HG02642 (cell line): ENCODE measurements around the gene BRINP3.
A peak's percentile ranks its signal among the peaks of the same experiment; 100 is the strongest.

Experiments
- ATAC-seq: cut with Tn5 transposase; IDR thresholded peaks from one replicate; pipeline ENCODE4 v1.9.1; 2021; ENCODE audit warnings: mild to moderate bottlenecking; ENCODE audit not compliant: unreplicated experiment, poor library complexity

BRINP3 gene

GRCh38 chr1:190455631-190456030, 22.0 kb downstream of the BRINP3 start:
- ATAC-seq = no peak

GRCh38 chr1:190453550-190453949, 24.1 kb downstream of the BRINP3 start:
- no peak for ATAC-seq

- ATAC-seq = no peak
These were observed 25.3 kb downstream of the BRINP3 start for GRCh38 chr1:190452272-190452848.

DNA sequence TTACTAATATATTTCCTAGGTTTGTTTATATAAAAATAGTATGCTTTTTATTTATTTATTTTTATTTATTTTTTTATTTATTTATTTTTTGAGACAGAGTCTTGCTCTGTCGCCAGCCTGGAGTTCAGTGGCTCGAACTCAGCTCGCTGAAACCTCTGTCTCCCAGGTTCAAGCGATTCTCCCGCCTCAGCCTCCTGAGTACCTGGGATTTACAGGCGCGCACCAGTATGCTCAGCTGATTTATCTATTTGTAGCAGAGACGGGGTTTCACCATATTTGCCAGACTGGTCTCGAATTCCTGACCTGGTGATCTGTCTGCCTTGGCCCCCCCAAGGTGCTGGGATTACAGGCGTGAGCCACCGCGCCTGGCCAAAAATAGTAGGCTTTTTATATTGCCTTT, 33.2 kb downstream of the BRINP3 start:
- no peak for ATAC-seq

DNA sequence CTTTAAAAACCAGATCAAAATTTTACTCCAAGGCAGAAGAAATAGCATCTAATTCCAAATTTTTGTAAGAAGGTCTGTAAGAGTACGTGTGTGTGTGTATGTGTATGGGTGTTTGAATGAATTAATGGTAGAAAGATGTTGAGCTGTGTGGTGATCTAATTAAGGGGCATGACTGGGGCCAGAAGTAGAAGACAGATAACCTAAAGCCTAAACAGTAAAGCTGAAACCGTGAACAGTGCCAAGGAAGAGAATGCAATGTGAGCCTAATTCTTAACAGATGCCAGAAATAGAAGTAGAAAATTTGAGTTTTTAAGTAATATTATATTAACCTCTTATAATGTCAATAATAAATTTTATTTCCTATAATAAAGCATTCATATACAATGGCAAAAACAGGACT, 38.2 kb downstream of the BRINP3 start:
- no peak for ATAC-seq

GRCh38 chr1:190436615-190437014, 41.0 kb downstream of the BRINP3 start:
- ATAC-seq = no peak

GRCh38 chr1:190429932-190430331, 47.7 kb downstream of the BRINP3 start:
- no peak for ATAC-seq

DNA sequence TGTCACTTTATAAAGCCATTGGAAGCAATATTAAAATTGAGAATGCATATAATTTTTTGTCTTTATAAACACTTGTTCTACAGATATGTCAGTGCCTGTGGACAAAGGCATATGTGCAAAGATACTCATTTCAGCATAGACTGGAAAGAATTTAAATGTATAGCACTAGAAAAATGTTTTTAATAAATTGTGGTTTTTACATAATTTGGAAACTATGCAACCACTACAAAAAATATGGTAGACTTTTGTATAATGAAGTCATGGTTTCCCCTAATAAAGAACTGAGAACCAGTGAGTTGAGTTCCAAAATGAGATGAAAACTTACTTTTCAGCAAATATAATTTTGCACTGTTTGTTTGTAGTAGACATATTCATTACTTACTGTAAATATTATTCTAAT, 48.5 kb downstream of the BRINP3 start:
- ATAC-seq = no peak

- ATAC-seq = no peak
These were observed 61.4 kb downstream of the BRINP3 start for GRCh38 chr1:190416239-190416638.

GRCh38 chr1:190413142-190413541, 64.5 kb downstream of the BRINP3 start:
- ATAC-seq = no peak

DNA sequence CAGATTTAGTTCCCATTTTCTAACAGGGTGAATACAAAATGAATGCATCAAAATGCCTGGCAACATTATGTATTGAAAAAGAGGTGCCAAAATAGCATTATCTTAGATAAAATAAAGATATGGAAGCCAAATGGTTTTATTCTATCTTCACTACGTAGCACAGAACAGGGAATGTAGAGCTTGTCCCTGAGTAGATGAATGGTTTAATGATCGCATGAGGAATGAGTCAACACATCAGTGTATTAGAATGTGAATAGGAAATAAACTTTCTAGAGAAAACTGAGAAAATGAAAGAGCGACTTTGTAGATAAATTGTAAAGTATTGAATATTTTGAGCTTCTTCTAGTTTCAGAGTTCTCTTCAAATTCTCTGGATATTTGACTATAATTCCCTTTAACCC, 74.3 kb downstream of the BRINP3 start:
- ATAC-seq = no peak

DNA sequence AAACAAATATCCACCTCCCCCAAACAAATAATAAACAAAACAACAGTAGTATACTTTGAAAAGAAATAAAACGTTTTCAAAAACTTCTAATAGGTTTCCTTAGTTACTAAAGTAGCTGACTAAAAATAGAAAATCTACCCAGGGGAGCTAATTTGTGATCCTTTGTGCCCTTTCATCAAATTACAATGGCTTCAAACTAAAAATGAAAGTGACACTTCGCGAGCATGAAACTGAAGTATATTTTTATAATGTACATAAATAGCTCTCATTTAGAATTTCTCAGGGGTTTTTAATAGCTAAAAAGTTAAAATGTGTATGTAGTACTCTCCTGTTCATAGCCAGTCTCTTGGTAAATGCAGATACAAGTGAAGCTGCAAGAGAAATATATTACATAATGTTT, 78.4 kb downstream of the BRINP3 start:
- no peak for ATAC-seq

GRCh38 chr1:190391582-190391981, 86.1 kb downstream of the BRINP3 start:
- no peak for ATAC-seq

DNA sequence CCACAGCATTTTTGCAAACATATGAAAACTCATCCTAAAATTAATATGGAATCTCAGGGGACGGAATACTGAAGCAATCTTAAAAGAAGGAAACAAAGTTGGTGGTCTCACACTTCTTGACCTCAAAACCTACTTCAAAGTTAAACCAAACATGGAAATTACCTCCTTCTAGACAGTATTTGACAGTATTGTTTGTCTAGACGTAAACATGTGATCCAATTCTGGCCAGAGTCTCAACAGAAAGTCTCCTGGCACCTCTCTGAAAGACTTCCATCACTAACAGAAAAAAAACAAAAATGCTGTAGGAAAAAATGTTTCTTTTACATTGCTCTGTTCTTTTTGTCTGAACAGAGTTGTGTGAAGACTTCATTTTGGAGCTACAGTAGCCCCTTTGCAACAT, 99.7 kb downstream of the BRINP3 start:
- no peak for ATAC-seq

DNA sequence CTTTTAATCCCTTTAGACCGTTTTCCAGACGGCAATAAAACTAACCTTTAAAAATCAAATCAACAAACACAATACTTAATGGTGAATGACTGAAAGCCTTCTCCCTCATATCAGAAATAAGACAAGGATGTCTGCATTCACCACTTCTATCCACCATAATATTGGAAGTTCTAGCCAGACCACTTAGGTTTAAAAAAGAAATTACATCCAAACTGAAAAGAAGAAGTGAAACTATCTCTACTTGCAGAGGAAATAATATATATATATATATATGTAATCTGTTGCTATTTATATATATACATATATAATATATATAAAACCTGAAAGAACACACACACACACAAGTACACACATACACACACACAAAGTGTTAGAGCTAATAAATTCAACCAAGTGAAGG, 100.4 kb downstream of the BRINP3 start:
- no peak for ATAC-seq

DNA sequence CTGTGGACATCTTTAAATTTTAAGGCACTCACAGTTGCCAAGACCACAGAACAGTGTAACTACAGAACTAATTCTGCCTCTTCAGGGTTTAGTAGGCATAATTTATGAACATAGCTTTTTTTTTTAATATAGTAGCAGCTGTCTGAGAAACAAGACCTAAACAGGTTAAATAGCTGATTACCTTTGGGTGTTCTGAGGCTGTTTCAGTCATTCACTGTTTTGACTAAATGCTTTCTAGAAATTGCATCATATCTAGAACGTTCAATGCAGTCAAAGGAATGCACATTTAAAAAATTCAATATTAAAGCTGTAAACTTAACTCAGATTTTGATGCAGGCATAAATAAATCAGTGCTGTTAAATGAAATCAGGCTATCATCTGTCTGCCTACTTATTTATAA, 101.6 kb downstream of the BRINP3 start:
- no peak for ATAC-seq

GRCh38 chr1:190373705-190374336, 103.8 kb downstream of the BRINP3 start:
- peak; percentile 86 for ATAC-seq

GRCh38 chr1:190367200-190367599, 110.5 kb downstream of the BRINP3 start:
- no peak for ATAC-seq

GRCh38 chr1:190365283-190365682, 112.4 kb downstream of the BRINP3 start:
- ATAC-seq = no peak

DNA sequence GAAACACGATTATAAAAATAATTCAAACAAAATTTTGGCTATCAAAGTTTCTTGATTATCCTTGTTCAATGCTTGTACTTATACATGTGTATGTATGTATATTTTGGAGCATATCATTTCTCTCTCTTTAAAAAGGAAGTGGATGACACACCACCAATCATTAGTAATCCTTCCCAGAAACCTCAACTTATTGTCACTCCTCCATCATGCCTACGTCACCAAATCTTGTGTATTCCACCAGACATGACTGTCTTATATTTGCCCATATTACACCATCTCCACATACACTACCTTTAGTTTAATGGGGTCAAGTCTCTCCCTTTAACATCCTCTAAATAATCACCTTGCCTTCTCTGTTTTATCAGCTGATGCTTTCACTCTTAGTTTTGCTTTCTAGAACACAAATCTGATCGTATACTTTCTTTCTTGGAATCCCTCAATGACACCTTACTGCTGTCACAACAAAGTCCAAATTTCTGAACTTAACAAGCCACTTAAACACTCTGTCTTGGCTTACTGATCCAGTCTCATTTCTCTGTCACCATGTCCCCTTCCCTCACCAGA, 124.0 kb downstream of the BRINP3 start:
- ATAC-seq = no peak

GRCh38 chr1:190344454-190344853, 133.2 kb downstream of the BRINP3 start:
- ATAC-seq = no peak

DNA sequence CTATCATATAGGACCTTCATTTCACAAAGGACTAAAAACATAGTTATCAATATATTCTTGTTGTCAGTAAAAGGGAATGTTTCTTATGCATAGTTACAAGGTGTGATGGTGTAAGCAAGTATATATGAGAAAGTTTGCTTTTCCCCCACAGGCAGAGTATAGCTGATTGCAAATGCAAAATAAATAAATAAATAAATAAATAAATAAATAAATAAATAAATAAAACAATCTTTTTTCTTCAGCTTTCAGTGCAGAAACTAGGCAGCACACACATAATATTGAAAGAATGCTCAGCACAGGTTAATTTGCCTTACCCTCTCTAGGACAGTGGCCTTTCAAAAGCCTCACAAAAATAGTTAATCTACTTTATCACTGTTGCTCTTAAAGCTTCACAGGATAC, 138.8 kb downstream of the BRINP3 start:
- ATAC-seq = no peak
